Parathyroid adenoma (tissue), 2 donors: Measurements from ENCODE around the gene NEK10.

Source experiments
- H2AFZ ChIP-seq: fragments of 300-600 bp; sonication (generic); one replicate; pipeline ENCODE4 v1.7.0; 2017; ENCODE audit warnings: antibody characterized with exemption, mild to moderate bottlenecking
- H3K27ac ChIP-seq: fragments of 300-600 bp; sonication (generic); one replicate; pipeline ENCODE4 v1.7.0; 2017
- H3K27me3 ChIP-seq: fragments of 300-600 bp; sonication (generic); one replicate; pipeline ENCODE4 v1.7.0; 2017; ENCODE audit warnings: low read length; ENCODE audit not compliant: control insufficient read depth, insufficient read depth
- H3K36me3 ChIP-seq: fragments of 300-600 bp; sonication (generic); one replicate; pipeline ENCODE4 v1.7.0; 2017; ENCODE audit warnings: low read length; ENCODE audit not compliant: control insufficient read depth, insufficient read depth
- H3K4me1 ChIP-seq: fragments of 300-600 bp; sonication (generic); one replicate; pipeline ENCODE4 v1.7.0; 2017; ENCODE audit warnings: control low read depth
- H3K4me2 ChIP-seq: fragments of 300-600 bp; sonication (generic); one replicate; pipeline ENCODE4 v1.7.0; 2017; ENCODE audit warnings: low read length
- H3K4me3 ChIP-seq: fragments of 300-600 bp; sonication (generic); one replicate; pipeline ENCODE4 v1.7.0; 2017; ENCODE audit warnings: low read depth, low read length
- H3K79me2 ChIP-seq: fragments of 300-600 bp; sonication (generic); one replicate; pipeline ENCODE4 v1.7.0; 2017; ENCODE audit warnings: control low read depth
- H3K9ac ChIP-seq: fragments of 300-600 bp; sonication (generic); one replicate; pipeline ENCODE4 v1.7.0; 2017; ENCODE audit warnings: mild to moderate bottlenecking
- H3K9me3 ChIP-seq: fragments of 300-600 bp; sonication (generic); one replicate; pipeline ENCODE4 v1.7.0; 2017; ENCODE audit warnings: low read length; ENCODE audit not compliant: control insufficient read depth
- TF ChIP-seq, protein P1 (sequence below): fragments of 300-600 bp; sonication (generic); IDR thresholded peaks from one replicate; pipeline ENCODE4 v1.7.0; 2017; ENCODE audit warnings: antibody characterized with exemption, mild to moderate bottlenecking
- donor health status: primary hyperparathyroidism.

NEK10 gene

DNA sequence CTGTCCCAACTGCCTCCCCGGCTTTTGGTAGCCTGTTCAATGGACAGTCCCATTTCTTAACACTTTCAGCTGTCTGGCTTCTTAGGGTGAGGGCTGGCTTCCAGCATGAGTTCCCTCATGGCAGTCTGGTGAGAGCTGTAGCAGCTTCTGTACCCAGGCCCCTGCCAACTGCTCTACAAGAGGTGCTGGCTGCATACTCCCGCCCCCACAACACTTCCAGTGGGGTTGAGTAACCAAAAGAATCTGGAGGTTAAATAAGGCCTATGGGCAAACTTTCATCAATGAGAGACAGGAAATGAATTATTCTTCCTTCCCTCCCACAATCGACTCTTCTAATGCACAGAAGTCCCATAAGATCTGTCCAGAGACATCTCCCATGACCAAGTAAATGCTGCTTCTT, 145.0 kb downstream of the NEK10 start:
- Histone ChIP-seq H3K27ac (no peak overlapping the region), H3K79me2 (no peaks in the 10 kb centered on the region)

DNA sequence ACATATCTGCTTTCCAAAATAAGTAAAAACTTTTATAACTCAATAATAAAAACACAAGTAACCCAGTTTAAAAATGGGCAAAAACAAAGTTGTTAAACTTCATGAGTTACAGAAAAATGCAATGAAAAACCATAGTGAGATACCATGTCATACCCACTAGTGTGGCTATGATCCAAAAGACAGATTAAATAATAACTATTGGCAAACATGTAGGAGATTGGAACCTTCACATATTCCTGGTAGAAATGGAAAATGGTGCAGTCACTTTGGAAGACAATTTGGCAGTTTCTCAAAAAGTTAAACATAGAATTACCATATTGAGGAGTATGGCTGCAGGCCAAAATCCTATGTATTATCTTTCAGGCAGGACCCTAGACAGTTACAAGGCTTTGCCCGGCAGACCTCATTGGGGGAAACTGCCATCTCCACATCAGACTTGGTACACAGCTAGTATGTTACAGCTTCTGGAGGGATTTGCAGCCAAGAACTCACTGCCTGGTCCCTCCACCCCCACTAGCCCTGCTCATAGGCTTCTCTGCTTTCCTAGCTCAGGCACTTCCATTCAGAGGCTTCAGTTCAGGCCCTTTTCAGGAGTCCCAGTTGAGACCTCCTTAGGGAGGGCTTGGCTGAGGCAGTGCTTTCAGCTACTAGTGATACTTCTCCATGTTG, 147.8 kb downstream of the NEK10 start:
- H3K9ac ChIP-seq = no peak overlapping the region
- no peaks in the 10 kb centered on the region for H3K9me3 ChIP-seq
- no peaks in the 10 kb centered on the region for H3K27me3 ChIP-seq

More for the DNA sequence above, 145.0 kb downstream of the NEK10 start:
- no peak overlapping the region for H3K9ac ChIP-seq
- H3K9me3 ChIP-seq = no peaks in the 10 kb centered on the region
- H3K4me2 ChIP-seq = no peak overlapping the region
- H3K4me3 ChIP-seq = no peak overlapping the region
- no peak overlapping the region for H2AFZ ChIP-seq
- H3K36me3 ChIP-seq = no peaks in the 10 kb centered on the region
- TF ChIP-seq, protein P1, sequence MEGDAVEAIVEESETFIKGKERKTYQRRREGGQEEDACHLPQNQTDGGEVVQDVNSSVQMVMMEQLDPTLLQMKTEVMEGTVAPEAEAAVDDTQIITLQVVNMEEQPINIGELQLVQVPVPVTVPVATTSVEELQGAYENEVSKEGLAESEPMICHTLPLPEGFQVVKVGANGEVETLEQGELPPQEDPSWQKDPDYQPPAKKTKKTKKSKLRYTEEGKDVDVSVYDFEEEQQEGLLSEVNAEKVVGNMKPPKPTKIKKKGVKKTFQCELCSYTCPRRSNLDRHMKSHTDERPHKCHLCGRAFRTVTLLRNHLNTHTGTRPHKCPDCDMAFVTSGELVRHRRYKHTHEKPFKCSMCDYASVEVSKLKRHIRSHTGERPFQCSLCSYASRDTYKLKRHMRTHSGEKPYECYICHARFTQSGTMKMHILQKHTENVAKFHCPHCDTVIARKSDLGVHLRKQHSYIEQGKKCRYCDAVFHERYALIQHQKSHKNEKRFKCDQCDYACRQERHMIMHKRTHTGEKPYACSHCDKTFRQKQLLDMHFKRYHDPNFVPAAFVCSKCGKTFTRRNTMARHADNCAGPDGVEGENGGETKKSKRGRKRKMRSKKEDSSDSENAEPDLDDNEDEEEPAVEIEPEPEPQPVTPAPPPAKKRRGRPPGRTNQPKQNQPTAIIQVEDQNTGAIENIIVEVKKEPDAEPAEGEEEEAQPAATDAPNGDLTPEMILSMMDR = no peak
- H3K4me1 ChIP-seq = no peaks in the 10 kb centered on the region
- no peaks in the 10 kb centered on the region for H3K27me3 ChIP-seq

GRCh38 chr3:27220166-27220565, 149.0 kb downstream of the NEK10 start:
- Histone ChIP-seq H3K27me3 (no peaks in the 10 kb centered on the region), H3K4me3 (no peak overlapping the region), H3K9ac (no peak overlapping the region), H3K79me2 (no peaks in the 10 kb centered on the region), H3K4me1 (no peaks in the 10 kb centered on the region), H3K9me3 (no peaks in the 10 kb centered on the region), H3K27ac (no peak overlapping the region), H2AFZ (no peak overlapping the region), H3K36me3 (no peaks in the 10 kb centered on the region), H3K4me2 (no peak overlapping the region)
- TF ChIP-seq, protein P1 = no peak

More for the DNA sequence above, 147.8 kb downstream of the NEK10 start:
- Histone ChIP-seq H3K27ac (no peak overlapping the region), H3K4me1 (no peaks in the 10 kb centered on the region), H3K36me3 (no peaks in the 10 kb centered on the region), H3K4me3 (no peak overlapping the region), H2AFZ (no peak overlapping the region), H3K4me2 (no peak overlapping the region), H3K79me2 (no peaks in the 10 kb centered on the region)
- TF ChIP-seq, protein P1 = no peak

DNA sequence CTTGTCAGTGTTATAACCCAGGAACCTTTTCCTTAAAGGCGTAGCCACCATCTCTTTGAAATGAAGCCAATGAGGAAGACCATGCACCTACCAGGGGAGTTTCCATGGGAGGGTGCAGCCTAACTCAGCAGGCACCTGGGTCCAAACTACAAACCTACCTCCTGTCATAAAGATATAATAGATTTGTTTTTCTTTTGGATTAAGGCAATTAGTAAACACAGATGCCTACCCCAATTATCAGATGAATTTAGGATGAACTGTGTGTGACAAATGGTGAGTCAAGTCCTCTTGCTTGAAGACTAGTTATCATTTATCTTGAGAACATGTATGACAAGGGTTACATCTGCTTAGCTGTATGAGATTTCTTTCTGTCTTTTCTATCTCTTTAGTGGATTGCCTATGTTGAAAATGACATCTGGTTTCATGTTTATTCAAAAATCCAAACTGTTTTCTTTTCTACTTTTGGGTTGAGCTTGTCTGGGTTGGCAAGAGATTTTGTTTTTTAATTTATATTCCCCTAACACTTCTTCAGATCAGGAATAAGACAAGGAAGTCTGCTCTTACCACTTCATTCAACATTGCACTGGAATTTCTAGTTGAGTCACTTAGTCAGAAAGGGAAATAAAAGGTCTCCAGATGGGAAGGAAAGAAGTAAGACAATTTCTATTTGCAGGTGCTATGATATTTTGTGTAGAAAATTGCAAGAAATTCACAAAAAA, 149.9 kb downstream of the NEK10 start:
- Histone ChIP-seq H3K9ac (no peak overlapping the region), H3K36me3 (no peaks in the 10 kb centered on the region), H3K4me2 (no peak overlapping the region), H3K27me3 (no peaks in the 10 kb centered on the region), H3K9me3 (no peaks in the 10 kb centered on the region), H3K27ac (no peak overlapping the region), H3K4me1 (no peaks in the 10 kb centered on the region), H2AFZ (no peak overlapping the region), H3K79me2 (no peaks in the 10 kb centered on the region), H3K4me3 (no peak overlapping the region)
- TF ChIP-seq, protein P1 = no peak
